Uterus (tissue), 4 donors: ENCODE data around the gene FOCAD. TPM values are rescaled to one million over a fixed set of nuclear protein-coding genes. Genes with fewer than 3 reads are reported as not detected.
"Not testable (repeated sequence)": the region's sequence is repeated elsewhere in the genome, so short reads cannot be mapped to it uniquely, and the experiment has no call there.

Experiments
- DNase-seq, 2 donors: peaks; one replicate each; pipeline ENCODE4 v3.0.0-alpha.2; 2019 to 2020
- H3K27ac ChIP-seq, 2 donors: fragments of 200-600 bp; sonication (generic); 1 replicate in 1 of 2; 2 replicates in 1 of 2; pipeline ENCODE4 v1.5.1; 2016 to 2018
- H3K27me3 ChIP-seq, 2 donors: fragments of 200-600 bp; sonication (generic); one replicate each; pipeline ENCODE4 v1.5.1; 2018 to 2019; ENCODE audit warnings: control low read depth in 1 of 2
- H3K36me3 ChIP-seq, 2 donors: fragments of 200-600 bp; sonication (generic); one replicate each; pipeline ENCODE4 v1.5.1; 2019; ENCODE audit warnings: control low read depth in 1 of 2
- H3K4me1 ChIP-seq, 2 donors: fragments of 200-600 bp; sonication (generic); one replicate each; pipeline ENCODE4 v1.5.1; 2018 to 2019; ENCODE audit warnings: control low read depth in 1 of 2
- H3K4me3 ChIP-seq, 2 donors: fragments of 200-600 bp; sonication (generic); 1 replicate in 1 of 2; 2 replicates in 1 of 2; pipeline ENCODE4 v1.5.1; 2018 to 2019; ENCODE audit warnings: mild to moderate bottlenecking in 1 of 2
- H3K9me3 ChIP-seq, 2 donors: fragments of 200-600 bp; sonication (generic); one replicate each; pipeline ENCODE4 v1.5.1; 2019; ENCODE audit warnings: control low read depth in 1 of 2
- CTCF ChIP-seq, 4 experiments: fragments of 200-600 bp in 2 of 4; fragments of 450-650 bp in 2 of 4; sonication (generic) in 2 of 4; IDR thresholded peaks; one replicate each; pipeline ENCODE4 v1.5.1; 2016 to 2019; ENCODE audit warnings: antibody characterized with exemption in 4 of 4, mild to moderate bottlenecking in 2 of 4, moderate library complexity in 1 of 4
- POLR2A ChIP-seq, 2 donors: fragments of 450-650 bp; IDR thresholded peaks; one replicate each; pipeline ENCODE4 v1.6.1; 2016; ENCODE audit warnings: antibody characterized with exemption in 2 of 2, mild to moderate bottlenecking in 1 of 2, moderate library complexity in 1 of 2
- intact Hi-C: fragments of 100-400 bp; cut with DNase I; formaldehyde crosslinking; loops from one replicate; pipeline ENCODE4 v1.15.1; 2023; ENCODE audit warnings: low total_unique reads
- total RNA-seq, 4 donors: library from RNA; depleted of rRNA in 3 of 4; stranded (reverse); fragments of >200 nt in 3 of 4; gene quantifications; one replicate each; pipeline versions ENCODE4 v1.1.0 to v1.2.4, GENCODE V29; 2014 to 2023
- donor health status: DM: yes; HTN: yes; CAD: no.

The FOCAD gene
- total RNA-seq, 4 donors from 2014 or later = 24.1 to 86.5 (median 34.3) TPM

GRCh38 chr9:20650750-20651299 lies 33.2 kb upstream of the FOCAD start:
- DNase-seq = no peak
- Histone ChIP-seq H3K36me3 (no peaks in the 10 kb centered on the region), H3K9me3 (no peaks in the 10 kb centered on the region), H3K4me1 (no peaks in the 10 kb centered on the region), H3K27me3 (no peaks in the 10 kb centered on the region), H3K4me3 (no peak overlapping the region), H3K27ac (no peak overlapping the region)
- TF ChIP-seq POLR2A (IDR thresholded peaks at IDR 0.05) (no peak), CTCF (IDR thresholded peaks at IDR 0.05) (no peak)
- intact Hi-C loops = no loop called here

GRCh38 chr9:20651939-20652338 lies 32.1 kb upstream of the FOCAD start:
- no peak overlapping the region for H3K27ac ChIP-seq
- DNase-seq = no peak
- H3K27me3 ChIP-seq = no peaks in the 10 kb centered on the region
- no peaks in the 10 kb centered on the region for H3K4me1 ChIP-seq
- H3K9me3 ChIP-seq = no peaks in the 10 kb centered on the region
- intact Hi-C loops = no loop called here
- TF ChIP-seq CTCF (IDR thresholded peaks at IDR 0.05) (no peak), POLR2A (IDR thresholded peaks at IDR 0.05) (no peak)
- no peak overlapping the region for H3K4me3 ChIP-seq
- no peaks in the 10 kb centered on the region for H3K36me3 ChIP-seq

GRCh38 chr9:20658246-20658667 lies 25.8 kb upstream of the FOCAD start:
- H3K4me1 ChIP-seq, intact Hi-C loops, H3K36me3 ChIP-seq, H3K27me3 ChIP-seq, H3K9me3 ChIP-seq: not testable (repeated sequence)
- peak; percentile 24 to 28 for DNase-seq
- peak overlapping the region; percentile 34 to 53 for H3K4me3 ChIP-seq
- peak overlapping the region; percentile 49 to 65 for H3K27ac ChIP-seq

- DNase-seq = no peak
- no peaks in the 10 kb centered on the region for H3K36me3 ChIP-seq
- intact Hi-C loops = no loop called here
- no peaks in the 10 kb centered on the region for H3K4me1 ChIP-seq
- peak overlapping the region; percentile 34 to 53 for H3K4me3 ChIP-seq
- peak overlapping the region; percentile 49 to 65 for H3K27ac ChIP-seq
- no peak for TF ChIP-seq CTCF (IDR thresholded peaks at IDR 0.05)
- TF ChIP-seq POLR2A (IDR thresholded peaks at IDR 0.05) = no peak
- no peaks in the 10 kb centered on the region for H3K27me3 ChIP-seq
- no peaks in the 10 kb centered on the region for H3K9me3 ChIP-seq
These were observed 25.2 kb upstream of the FOCAD start for GRCh38 chr9:20658677-20659473.

GRCh38 chr9:20659474-20659967 lies 24.5 kb upstream of the FOCAD start:
- no peaks in the 10 kb centered on the region for H3K27me3 ChIP-seq
- intact Hi-C loops = no loop called here
- no peaks in the 10 kb centered on the region for H3K9me3 ChIP-seq
- no peak for TF ChIP-seq CTCF (IDR thresholded peaks at IDR 0.05)
- no peak for TF ChIP-seq POLR2A (IDR thresholded peaks at IDR 0.05)
- no peaks in the 10 kb centered on the region for H3K36me3 ChIP-seq
- H3K27ac ChIP-seq = no peak overlapping the region
- peak overlapping the region in 1 of 2 donors; percentile 53 for H3K4me3 ChIP-seq
- DNase-seq = no peak
- no peaks in the 10 kb centered on the region for H3K4me1 ChIP-seq
